Activated CD4-positive, CD25-positive, alpha-beta regulatory T cell (primary cell): ENCODE measurements around the gene MC1R.
"Not testable (repeated sequence)": the region's sequence is repeated elsewhere in the genome, so short reads cannot be mapped to it uniquely, and the experiment has no call there.

ENCODE experiments used
- DNase-seq, 4 experiments: peaks; one replicate each; lab custom pipeline; 2025; lab: John Stamatoyannopoulos, UW

Gene MC1R

GRCh38 chr16:89918453-89919347, at the start of gene MC1R:
Gene MC1R, plus strand, starts transcription at chr16:89918862. Its CDS starts 397 bp downstream, at chr16:89919259.
- no peak for DNase-seq

- no peak for DNase-seq
Measured at GRCh38 chr16:89869911-89870310, 48.8 kb upstream of the MC1R start.

GRCh38 chr16:89870440-89870839, 48.2 kb upstream of the MC1R start:
- no peak for DNase-seq

- no peak for DNase-seq
Measured at GRCh38 chr16:89871895-89872294, 46.8 kb upstream of the MC1R start.

- peak; percentile 77 to 84 (median 80) for DNase-seq
Measured at GRCh38 chr16:89873109-89873971, 45.3 kb upstream of the MC1R start, which contains the start of gene TCF25. Gene TCF25, plus strand, starts transcription at chr16:89873592. Its CDS starts 76 bp downstream, at chr16:89873668.

- DNase-seq = peak; percentile 82 to 96 (median 89)
Measured at GRCh38 chr16:89873972-89874689, 44.5 kb upstream of the MC1R start.

- not testable (repeated sequence) for DNase-seq
Measured at GRCh38 chr16:89879123-89879522, 39.5 kb upstream of the MC1R start.

- no peak for DNase-seq
Measured at GRCh38 chr16:89880477-89881367, 37.9 kb upstream of the MC1R start.

- DNase-seq = no peak
Measured at GRCh38 chr16:89881368-89881730, 37.3 kb upstream of the MC1R start.

GRCh38 chr16:89883346-89884040, 35.2 kb upstream of the MC1R start:
- DNase-seq = no peak

- DNase-seq = no peak
Measured at GRCh38 chr16:89884041-89884421, 34.6 kb upstream of the MC1R start.

- no peak for DNase-seq
Measured at GRCh38 chr16:89887243-89887642, 31.4 kb upstream of the MC1R start.

- no peak for DNase-seq
Measured at GRCh38 chr16:89890200-89890599, 28.5 kb upstream of the MC1R start.

GRCh38 chr16:89890886-89891657, 27.6 kb upstream of the MC1R start:
- DNase-seq = no peak

- no peak for DNase-seq
Measured at GRCh38 chr16:89892055-89892630, 26.5 kb upstream of the MC1R start.

GRCh38 chr16:89892635-89893034, 26.0 kb upstream of the MC1R start:
- DNase-seq = no peak

- no peak for DNase-seq
Measured at GRCh38 chr16:89893642-89894548, 24.8 kb upstream of the MC1R start.
